HCT116 (cell line): Measurements from ENCODE around the gene MUSTN1. TPM values are rescaled to one million over a fixed set of nuclear protein-coding genes. Genes with fewer than 3 reads are reported as not detected.

Source experiments
- ATAC-seq: fragments of 200-7000 bp; cut with Tn5 transposase; 2 replicates; pipeline ENCODE4 v1.9.1; 2020; ENCODE audit warnings: mild to moderate bottlenecking, moderate library complexity
- Bru-seq: library from RNA; stranded (reverse); fragments of 400-500 nt; gene quantifications from one replicate; lab custom pipeline; 2021; lab: Mats Ljungman, UMichigan
- BruChase-seq, 2 experiments: library from RNA; stranded (reverse); fragments of 400-500 nt; gene quantifications; one replicate each; lab custom pipeline; 2021; lab: Mats Ljungman, UMichigan
- BruUV-seq: library from RNA; stranded (reverse); fragments of 400-500 nt; replicated peaks from 2 replicates; lab custom pipeline; 2021; lab: Mats Ljungman, UMichigan
- CTCF ChIA-PET: fragments of 300-600 bp; sonication (Branson Sonifier 250); formaldehyde crosslinking; loops from one replicate; lab custom pipeline; 2021; ENCODE audit warnings: antibody characterized with exemption; lab: Charles Lee
- POLR2A ChIA-PET: fragments of 300-600, 350-600 bp; sonication (Branson Sonifier 250); formaldehyde crosslinking; loops from one replicate; lab custom pipeline; 2021; ENCODE audit warnings: antibody characterized with exemption; lab: Charles Lee
- RAD21 ChIA-PET, 2 experiments: fragments of 300-600 bp; sonication (Branson Sonifier 250); formaldehyde crosslinking; loops; one replicate each; lab custom pipeline; 2023; ENCODE audit warnings: low total read pairs in 2 of 2; ENCODE audit not compliant: uncharacterized antibody in 2 of 2, unreplicated experiment in 2 of 2, low non-redundant PET in 1 of 2; lab: Charles Lee
- DNase-seq: peaks from one replicate; pipeline ENCODE4 v3.0.0-alpha.2; 2010; ENCODE audit warnings: low read depth, low spot score
- H2AFZ ChIP-seq: fragments of 200-600 bp; shearing (Covaris generic), sonication (generic); 2 replicates; pipeline ENCODE4 v1.6.1; 2017; ENCODE audit warnings: low read depth, mixed run types, mixed read lengths, antibody characterized with exemption, low read length; ENCODE audit not compliant: poor library complexity, severe bottlenecking
- H3K27ac ChIP-seq: 2 replicates; pipeline ENCODE4 v1.5.1; 2012; ENCODE audit warnings: low read depth, low read length
- H3K27me3 ChIP-seq: fragments of 200-600 bp; sonication (generic); 2 replicates; pipeline ENCODE4 v1.6.1; 2016; ENCODE audit warnings: mixed run types, low read length, mixed read lengths; ENCODE audit not compliant: insufficient read depth
- H3K36me3 ChIP-seq, 2 experiments: fragments of 200-500 bp in 1 of 2; fragments of 200-600 bp in 1 of 2; sonication (Bioruptor generic) in 1 of 2; sonication (generic) in 1 of 2; 2 replicates each; pipeline versions ENCODE4 v1.5.1 to v1.6.1; 2014 to 2016; ENCODE audit warnings: low read length in 2 of 2, inconsistent platforms in 1 of 2, mixed read lengths in 1 of 2, mixed run types in 1 of 2; ENCODE audit not compliant: insufficient read depth in 2 of 2, control insufficient read depth in 1 of 2
- H3K4me1 ChIP-seq, 2 experiments: fragments of 200-600 bp in 1 of 2; sonication (generic) in 1 of 2; 2 replicates each; pipeline versions ENCODE4 v1.5.1 to v1.6.1; 2012 to 2017; ENCODE audit warnings: low read length in 2 of 2, inconsistent platforms in 1 of 2, mild to moderate bottlenecking in 1 of 2, mixed read lengths in 1 of 2, mixed run types in 1 of 2, moderate library complexity in 1 of 2; ENCODE audit not compliant: insufficient read depth in 2 of 2, control insufficient read depth in 1 of 2
- H3K4me2 ChIP-seq: fragments of 200-600 bp; sonication (generic); 2 replicates; pipeline ENCODE4 v1.6.1; 2017; ENCODE audit warnings: mixed run types, low read length, mixed read lengths
- H3K4me3 ChIP-seq, 2 experiments: fragments of 200-600 bp in 1 of 2; sonication (generic) in 1 of 2; replicated peaks in 1 of 2; 2 replicates each; pipeline ENCODE4 v1.5.1; 2011 to 2016; ENCODE audit warnings: low read length in 2 of 2, control low read depth in 1 of 2, low read depth in 1 of 2, mild to moderate bottlenecking in 1 of 2, mixed read lengths in 1 of 2, mixed run types in 1 of 2
- H3K79me2 ChIP-seq: fragments of 200-600 bp; sonication (generic); 2 replicates; pipeline ENCODE4 v1.6.1; 2017; ENCODE audit warnings: mild to moderate bottlenecking, mixed run types, low read length, moderate library complexity, mixed read lengths; ENCODE audit not compliant: insufficient read depth
- H3K9ac ChIP-seq: fragments of 200-600 bp; sonication (generic); 2 replicates; pipeline ENCODE4 v1.6.1; 2016; ENCODE audit warnings: low read length, mixed read lengths
- H3K9me2 ChIP-seq: fragments of 200-600 bp; sonication (generic), shearing (Covaris generic); 2 replicates; pipeline ENCODE4 v1.6.1; 2017; ENCODE audit warnings: mixed run types, mild to moderate bottlenecking, moderate library complexity; ENCODE audit not compliant: insufficient read depth
- H3K9me3 ChIP-seq, 2 experiments: fragments of 200-500 bp in 1 of 2; fragments of 200-600 bp in 1 of 2; sonication (Bioruptor generic) in 1 of 2; sonication (generic) in 1 of 2; 2 replicates each; pipeline ENCODE4 v1.6.1; 2014 to 2017; ENCODE audit warnings: low read length in 2 of 2, mixed read lengths in 2 of 2, inconsistent platforms in 1 of 2, low read depth in 1 of 2, mild to moderate bottlenecking in 1 of 2, mixed run types in 1 of 2, moderate library complexity in 1 of 2; ENCODE audit not compliant: control insufficient read depth in 1 of 2, insufficient read depth in 1 of 2
- H4K20me1 ChIP-seq: fragments of 200-600 bp; sonication (generic), shearing (Covaris generic); 2 replicates; pipeline ENCODE4 v1.6.1; 2017; ENCODE audit warnings: mixed run types, mild to moderate bottlenecking, moderate library complexity; ENCODE audit not compliant: insufficient read depth
- EZH2phosphoT487 ChIP-seq: fragments of 200-600 bp; IDR thresholded peaks from 2 replicates; pipeline ENCODE4 v1.6.1; 2018; ENCODE audit warnings: antibody characterized with exemption, borderline replicate concordance
- JUND ChIP-seq: IDR thresholded peaks from 2 replicates; pipeline ENCODE4 v1.6.1; 2012
- POLR2A ChIP-seq: IDR thresholded peaks from 2 replicates; pipeline ENCODE4 v1.7.0; 2011; ENCODE audit warnings: borderline replicate concordance; ENCODE audit not compliant: insufficient read depth, insufficient read length; ENCODE audit errors: extremely low read depth
- SIN3A ChIP-seq: IDR thresholded peaks from 2 replicates; pipeline ENCODE4 v1.6.1; 2012; ENCODE audit warnings: low read depth
- SRF ChIP-seq: IDR thresholded peaks from 2 replicates; pipeline ENCODE4 v1.6.1; 2012; ENCODE audit warnings: low read depth
- TCF7L2 ChIP-seq: IDR thresholded peaks from 2 replicates; pipeline ENCODE4 v1.7.0; 2011; ENCODE audit warnings: borderline replicate concordance, inconsistent platforms; ENCODE audit not compliant: insufficient read depth, insufficient read length; ENCODE audit errors: extremely low read depth
- ZFX ChIP-seq: fragments of 450-650 bp; IDR thresholded peaks from 2 replicates; pipeline ENCODE4 v1.6.1; 2017
- intact Hi-C: fragments of 100-400 bp; cut with micrococcal nuclease; formaldehyde crosslinking; loops from 2 replicates; pipeline ENCODE4 v1.10.0; 2022
- long read RNA-seq: library from polyadenylated mRNA; unstranded; transcript quantifications from one replicate; pipeline ENCODE4 v2.0.0, GENCODE V29; 2021; ENCODE audit not compliant: unreplicated experiment
- polyA plus RNA-seq: library from polyadenylated mRNA; unstranded; fragments of >200 nt; gene quantifications from 2 replicates; pipeline ENCODE4 v1.2.1, GENCODE V29; 2012; ENCODE audit warnings: missing spikeins
- total RNA-seq: library from RNA; stranded (reverse); gene quantifications from one replicate; pipeline ENCODE4 v1.2.1, GENCODE V29; 2021; ENCODE audit not compliant: unreplicated experiment
- TF ChIP-seq, protein P1 (sequence below): IDR thresholded peaks from 2 replicates; pipeline ENCODE4 v1.6.1; 2012; ENCODE audit warnings: low read depth
- TF ChIP-seq, protein P2 (sequence below): IDR thresholded peaks from 2 replicates; pipeline ENCODE4 v1.6.1; 2011; ENCODE audit warnings: mild to moderate bottlenecking, low read length, moderate library complexity; ENCODE audit not compliant: insufficient replicate concordance; ENCODE audit errors: extremely low read depth

The MUSTN1 gene
- 0.44 TPM for total RNA-seq
- polyA plus RNA-seq, result 1.1 and 3.1 TPM in 2 replicates
- Bru-seq, nascent RNA, result percentile 31 among the genes with signal in this experiment
- percentile 47 among the genes with signal in this experiment for BruChase-seq, experiment 1, labeled RNA remaining after a 6-hour chase
- percentile 42 among the genes with signal in this experiment for BruChase-seq, experiment 2, labeled RNA remaining after a 2-hour chase
- long read RNA-seq, partial matches to known transcripts, result 0 of 3 reads
- long read RNA-seq, other reads (novel, unspliced or antisense), result 0 of 3 reads

DNA sequence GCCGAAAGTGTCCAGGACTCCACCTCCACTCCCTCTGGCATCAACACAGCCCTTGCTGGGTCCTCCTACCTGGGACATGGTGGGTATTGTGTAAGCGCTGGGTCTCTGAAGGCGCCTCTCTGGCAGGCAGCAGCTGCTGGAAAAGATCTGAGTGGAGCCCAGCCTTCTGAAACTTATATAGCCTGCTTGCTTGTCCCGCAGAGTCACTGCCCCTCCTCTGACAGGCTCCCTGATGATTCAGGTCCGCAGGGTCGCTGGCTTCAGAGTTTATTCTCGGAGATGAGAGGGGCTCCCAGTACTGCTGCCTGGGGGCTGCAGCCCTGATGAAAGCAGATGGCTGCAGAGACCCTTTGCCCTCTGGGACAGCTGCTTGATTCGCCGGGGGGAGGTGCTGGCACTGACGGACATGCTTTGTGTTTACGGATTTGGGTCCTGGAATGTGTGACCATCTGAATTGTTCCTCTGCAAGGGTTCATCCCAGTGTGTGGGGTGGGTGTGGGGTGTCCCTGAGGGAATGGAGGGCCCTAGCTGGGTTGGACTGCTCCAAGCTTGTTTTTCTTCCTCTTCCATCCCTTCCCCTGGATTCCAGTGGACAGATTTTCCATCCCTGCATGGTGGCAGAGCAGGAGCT, at the start of gene MUSTN1:
Gene MUSTN1, minus strand, starts transcription at position 149 of the 631 bp plus-strand sequence. Its CDS starts 71 bp downstream, at position 78.
- ChIA-PET RAD21 (no interaction called here), POLR2A (no interaction called here), CTCF (no interaction called here)
- Histone ChIP-seq H3K27me3 (no peaks in the 10 kb centered on the region), H3K9ac (no peak within 1 kb of the TSS), H3K27ac (no peak within 1 kb of the TSS), H3K4me1 (peaks cover 20 to 22% of the 10 kb centered on the region in 2 experiments), H3K36me3 (no peaks in the 10 kb centered on the region), H3K4me3 (no peak within 1 kb of the TSS), H3K79me2 (no peaks in the 10 kb centered on the region), H2AFZ (no peak within 1 kb of the TSS), H3K4me2 (no peak within 1 kb of the TSS), H4K20me1 (no peaks in the 10 kb centered on the region)
- no TSS peak for BruUV-seq
- DNase-seq, result no peak
- no peak for ATAC-seq
- intact Hi-C loops, result no loop called here
- TF ChIP-seq SIN3A, result no peak
- TF ChIP-seq, protein P1, sequence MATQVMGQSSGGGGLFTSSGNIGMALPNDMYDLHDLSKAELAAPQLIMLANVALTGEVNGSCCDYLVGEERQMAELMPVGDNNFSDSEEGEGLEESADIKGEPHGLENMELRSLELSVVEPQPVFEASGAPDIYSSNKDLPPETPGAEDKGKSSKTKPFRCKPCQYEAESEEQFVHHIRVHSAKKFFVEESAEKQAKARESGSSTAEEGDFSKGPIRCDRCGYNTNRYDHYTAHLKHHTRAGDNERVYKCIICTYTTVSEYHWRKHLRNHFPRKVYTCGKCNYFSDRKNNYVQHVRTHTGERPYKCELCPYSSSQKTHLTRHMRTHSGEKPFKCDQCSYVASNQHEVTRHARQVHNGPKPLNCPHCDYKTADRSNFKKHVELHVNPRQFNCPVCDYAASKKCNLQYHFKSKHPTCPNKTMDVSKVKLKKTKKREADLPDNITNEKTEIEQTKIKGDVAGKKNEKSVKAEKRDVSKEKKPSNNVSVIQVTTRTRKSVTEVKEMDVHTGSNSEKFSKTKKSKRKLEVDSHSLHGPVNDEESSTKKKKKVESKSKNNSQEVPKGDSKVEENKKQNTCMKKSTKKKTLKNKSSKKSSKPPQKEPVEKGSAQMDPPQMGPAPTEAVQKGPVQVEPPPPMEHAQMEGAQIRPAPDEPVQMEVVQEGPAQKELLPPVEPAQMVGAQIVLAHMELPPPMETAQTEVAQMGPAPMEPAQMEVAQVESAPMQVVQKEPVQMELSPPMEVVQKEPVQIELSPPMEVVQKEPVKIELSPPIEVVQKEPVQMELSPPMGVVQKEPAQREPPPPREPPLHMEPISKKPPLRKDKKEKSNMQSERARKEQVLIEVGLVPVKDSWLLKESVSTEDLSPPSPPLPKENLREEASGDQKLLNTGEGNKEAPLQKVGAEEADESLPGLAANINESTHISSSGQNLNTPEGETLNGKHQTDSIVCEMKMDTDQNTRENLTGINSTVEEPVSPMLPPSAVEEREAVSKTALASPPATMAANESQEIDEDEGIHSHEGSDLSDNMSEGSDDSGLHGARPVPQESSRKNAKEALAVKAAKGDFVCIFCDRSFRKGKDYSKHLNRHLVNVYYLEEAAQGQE, result no peak
- TF ChIP-seq JUND, result no peak
- TF ChIP-seq POLR2A, result no peak
- no peak for TF ChIP-seq TCF7L2
- TF ChIP-seq ZFX, result no peak
- no peak for TF ChIP-seq EZH2phosphoT487
- no peak for TF ChIP-seq SRF
- TF ChIP-seq, protein P2, sequence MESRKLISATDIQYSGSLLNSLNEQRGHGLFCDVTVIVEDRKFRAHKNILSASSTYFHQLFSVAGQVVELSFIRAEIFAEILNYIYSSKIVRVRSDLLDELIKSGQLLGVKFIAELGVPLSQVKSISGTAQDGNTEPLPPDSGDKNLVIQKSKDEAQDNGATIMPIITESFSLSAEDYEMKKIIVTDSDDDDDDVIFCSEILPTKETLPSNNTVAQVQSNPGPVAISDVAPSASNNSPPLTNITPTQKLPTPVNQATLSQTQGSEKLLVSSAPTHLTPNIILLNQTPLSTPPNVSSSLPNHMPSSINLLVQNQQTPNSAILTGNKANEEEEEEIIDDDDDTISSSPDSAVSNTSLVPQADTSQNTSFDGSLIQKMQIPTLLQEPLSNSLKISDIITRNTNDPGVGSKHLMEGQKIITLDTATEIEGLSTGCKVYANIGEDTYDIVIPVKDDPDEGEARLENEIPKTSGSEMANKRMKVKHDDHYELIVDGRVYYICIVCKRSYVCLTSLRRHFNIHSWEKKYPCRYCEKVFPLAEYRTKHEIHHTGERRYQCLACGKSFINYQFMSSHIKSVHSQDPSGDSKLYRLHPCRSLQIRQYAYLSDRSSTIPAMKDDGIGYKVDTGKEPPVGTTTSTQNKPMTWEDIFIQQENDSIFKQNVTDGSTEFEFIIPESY, result no peak
- TF ChIP-seq, all 23 proteins: peak for 0
- no peaks in the 10 kb centered on the region for H3K9me2 ChIP-seq
- H3K9me3 ChIP-seq, result no peaks in the 10 kb centered on the region
